ENCODE data around the gene MAN1C1. TPM values are rescaled to one million over a fixed set of nuclear protein-coding genes. Genes with fewer than 3 reads are reported as not detected.

The MAN1C1 gene
- total and polyA plus RNA-seq, 10 of the 15 experiments (the other 5 are each of a cell fraction or from before 2014, with no cell fraction given): 0.12 to 0.56 (median 0.22) TPM; not detected in 3

- TF ChIP-seq SPI1 (IDR thresholded peaks at IDR 0.05; ENCODE audit: borderline replicate concordance, insufficient read depth, low read depth, low read length) (no peak), ATF7 (IDR thresholded peaks at IDR 0.05; ENCODE audit: low read depth) (no peak), FOXM1 (IDR thresholded peaks at IDR 0.05; ENCODE audit: low read depth, low read length) (no peak), PKNOX1 (IDR thresholded peaks at IDR 0.05) (no peak), WRNIP1 (IDR thresholded peaks at IDR 0.05; ENCODE audit: borderline replicate concordance, low read depth, low read length) (no peak), KLF5 (IDR thresholded peaks at IDR 0.05; ENCODE audit: partially characterized antibody) (no peak), KAT2A (conservative IDR thresholded peaks at IDR 0.05; ENCODE audit: control insufficient read depth, low read depth, low read length) (no peak), TAF1 (IDR thresholded peaks at IDR 0.05; ENCODE audit: borderline replicate concordance, low read depth, low read length) (no peak), ZBTB40 (IDR thresholded peaks at IDR 0.05; ENCODE audit: borderline replicate concordance) (no peak)
- TF ChIP-seq, protein P1, sequence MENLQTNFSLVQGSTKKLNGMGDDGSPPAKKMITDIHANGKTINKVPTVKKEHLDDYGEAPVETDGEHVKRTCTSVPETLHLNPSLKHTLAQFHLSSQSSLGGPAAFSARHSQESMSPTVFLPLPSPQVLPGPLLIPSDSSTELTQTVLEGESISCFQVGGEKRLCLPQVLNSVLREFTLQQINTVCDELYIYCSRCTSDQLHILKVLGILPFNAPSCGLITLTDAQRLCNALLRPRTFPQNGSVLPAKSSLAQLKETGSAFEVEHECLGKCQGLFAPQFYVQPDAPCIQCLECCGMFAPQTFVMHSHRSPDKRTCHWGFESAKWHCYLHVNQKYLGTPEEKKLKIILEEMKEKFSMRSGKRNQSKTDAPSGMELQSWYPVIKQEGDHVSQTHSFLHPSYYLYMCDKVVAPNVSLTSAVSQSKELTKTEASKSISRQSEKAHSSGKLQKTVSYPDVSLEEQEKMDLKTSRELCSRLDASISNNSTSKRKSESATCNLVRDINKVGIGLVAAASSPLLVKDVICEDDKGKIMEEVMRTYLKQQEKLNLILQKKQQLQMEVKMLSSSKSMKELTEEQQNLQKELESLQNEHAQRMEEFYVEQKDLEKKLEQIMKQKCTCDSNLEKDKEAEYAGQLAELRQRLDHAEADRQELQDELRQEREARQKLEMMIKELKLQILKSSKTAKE (IDR thresholded peaks at IDR 0.05; ENCODE audit: low read depth, poor library complexity, severe bottlenecking): no peak
- TF ChIP-seq, protein P2, sequence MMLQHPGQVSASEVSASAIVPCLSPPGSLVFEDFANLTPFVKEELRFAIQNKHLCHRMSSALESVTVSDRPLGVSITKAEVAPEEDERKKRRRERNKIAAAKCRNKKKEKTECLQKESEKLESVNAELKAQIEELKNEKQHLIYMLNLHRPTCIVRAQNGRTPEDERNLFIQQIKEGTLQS (IDR thresholded peaks at IDR 0.05; ENCODE audit: borderline replicate concordance, extremely low read depth, low read depth, low read length): no peak
Observed at GRCh38 chr1:25718732-25719131, 102.1 kb downstream of the MAN1C1 start (continued).

Data from GM12878 (cell line).